Right lobe of liver (tissue), 6 donors: Measurements from ENCODE around the gene SP140. TPM values are rescaled to one million over a fixed set of nuclear protein-coding genes. Genes with fewer than 3 reads are reported as not detected.
A peak's percentile ranks its signal among the peaks of the same experiment; 100 is the strongest.

Experiments
- ATAC-seq, 4 donors: fragments of 200-7000 bp; cut with Tn5 transposase; one replicate each; pipeline ENCODE4 v1.9.1; 2020; ENCODE audit warnings: mild to moderate bottlenecking in 4 of 4, moderate library complexity in 4 of 4
- DNase-seq, 3 donors: peaks; one replicate each; pipeline ENCODE4 v3.0.0-alpha.2; 2020
- H3K27ac ChIP-seq, 3 donors: fragments of 200-600 bp; one replicate each; pipeline ENCODE4 v1.8.0; 2022
- H3K27me3 ChIP-seq, 2 donors: fragments of 200-600 bp; one replicate each; pipeline ENCODE4 v1.8.0; 2022
- H3K36me3 ChIP-seq, 4 donors: fragments of 200-600 bp; sonication (generic) in 1 of 4; one replicate each; pipeline versions ENCODE4 v1.5.1 to v1.8.0; 2017 to 2022; ENCODE audit warnings: control low read depth in 1 of 4
- H3K4me1 ChIP-seq, 4 donors: fragments of 200-600 bp; sonication (generic) in 1 of 4; one replicate each; pipeline versions ENCODE4 v1.5.1 to v1.8.0; 2017 to 2022; ENCODE audit warnings: control low read depth in 1 of 4
- H3K4me3 ChIP-seq, 3 donors: fragments of 200-600 bp; one replicate each; pipeline ENCODE4 v1.8.0; 2022
- H3K9me3 ChIP-seq, 4 donors: fragments of 200-600 bp; sonication (generic) in 1 of 4; one replicate each; pipeline versions ENCODE4 v1.5.1 to v1.8.0; 2017 to 2022; ENCODE audit warnings: control low read depth in 1 of 4
- CTCF ChIP-seq, 4 donors: fragments of 200-600 bp in 3 of 4; fragments of 450-650 bp in 1 of 4; IDR thresholded peaks; one replicate each; pipeline versions ENCODE4 v1.5.1 to v1.8.0; 2016 to 2022; ENCODE audit warnings: antibody characterized with exemption in 4 of 4, mild to moderate bottlenecking in 2 of 4
- POLR2A ChIP-seq: fragments of 450-650 bp; IDR thresholded peaks from one replicate; pipeline ENCODE4 v1.6.1; 2017; ENCODE audit warnings: antibody characterized with exemption, mild to moderate bottlenecking
- WGBS: methylation state at CpG from one replicate; pipeline ENCODE4 v1.1.6; 2018; ENCODE audit warnings: low coverage, low lambda C conversion rate; ENCODE audit not compliant: insufficient coverage; ENCODE audit errors: missing lambda C conversion rate; 5-methylcytosine and 5-hydroxymethylcytosine counted together
- intact Hi-C, 2 donors: fragments of 100-400 bp; cut with DNase I; formaldehyde crosslinking; loops; one replicate each; pipeline versions ENCODE4 v1.11.2 to v1.14.1; 2022
- total RNA-seq, 6 experiments: library from RNA; depleted of rRNA in 2 of 6; stranded (reverse); fragments of >200 nt in 2 of 6; fragmentation: NEBNext Ultra II Directional in 3 of 6; extraction: Animal tissue kit (Norgen Biotek cat#: 25700) in 3 of 6; gene quantifications; one replicate each; pipeline versions ENCODE4 v1.1.0 to v1.2.4, GENCODE V29; 2016 to 2023
- donor health status: DM: no; HTN: yes; CAD: no.
- donor health status: DM: no; HTN: no; CAD: no.
- donor health status: DM: no; HTN: no; CAD: no.
- donor health status: DM: no; HTN: yes; CAD: no.
- donor health status: DM: no; HTN: yes; CAD: no.

Gene SP140
- total RNA-seq, 6 experiments from 2014 or later, result 0.43 to 1.2 (median 0.82) TPM; not detected in 1

- ATAC-seq, result peak; percentile 75 to 96 (median 93)
- H3K27ac ChIP-seq, result peak overlapping the region in 1 of 3 donors; percentile 22
- WGBS, result 35% methylated on average over 2 of the region's 2 CpGs
- DNase-seq, result no peak
- no peak overlapping the region for H3K4me3 ChIP-seq
- TF ChIP-seq CTCF (IDR thresholded peaks at IDR 0.05) (no peak), POLR2A (no peak)
- H3K9me3 ChIP-seq, result no peaks in the 10 kb centered on the region
- H3K4me1 ChIP-seq, result peaks cover 0 to 8% (median 2%) of the 10 kb centered on the region in 4 donors
- H3K27me3 ChIP-seq, result no peaks in the 10 kb centered on the region
- H3K36me3 ChIP-seq, result peaks cover 0 to 3% (median 0%) of the 10 kb centered on the region in 4 donors
- intact Hi-C loops, result no loop called here
Measured at GRCh38 chr2:230356084-230356483, 130.5 kb downstream of the SP140 start.

GRCh38 chr2:230358305-230358704 lies 132.8 kb downstream of the SP140 start:
- no peak for DNase-seq
- H3K4me3 ChIP-seq, result no peak overlapping the region
- H3K4me1 ChIP-seq, result peaks cover 0 to 8% (median 2%) of the 10 kb centered on the region in 4 donors
- no peak overlapping the region for H3K27ac ChIP-seq
- TF ChIP-seq POLR2A, result no peak
- TF ChIP-seq CTCF (IDR thresholded peaks at IDR 0.05), result no peak
- WGBS, result 100% methylated on average over 1 of the region's 1 CpG
- H3K9me3 ChIP-seq, result no peaks in the 10 kb centered on the region
- intact Hi-C loops, result no loop called here
- no peak for ATAC-seq
- H3K27me3 ChIP-seq, result no peaks in the 10 kb centered on the region
- peaks cover 0 to 3% (median 0%) of the 10 kb centered on the region in 4 donors for H3K36me3 ChIP-seq

GRCh38 chr2:230360028-230360427 lies 134.5 kb downstream of the SP140 start:
- H3K4me1 ChIP-seq, result peaks cover 0 to 8% (median 2%) of the 10 kb centered on the region in 4 donors
- 56% methylated on average over 1 of the region's 1 CpG for WGBS
- TF ChIP-seq POLR2A, result no peak
- no peak for TF ChIP-seq CTCF (IDR thresholded peaks at IDR 0.05)

GRCh38 chr2:230362030-230362691 lies 136.6 kb downstream of the SP140 start:
- Histone ChIP-seq H3K4me3 (no peak overlapping the region), H3K27me3 (no peaks in the 10 kb centered on the region), H3K4me1 (no peaks in the 10 kb centered on the region), H3K36me3 (peaks cover 0 to 3% (median 0%) of the 10 kb centered on the region in 4 donors), H3K27ac (no peak overlapping the region), H3K9me3 (no peaks in the 10 kb centered on the region)
- DNase-seq (no peak), ATAC-seq (no peak)
- TF ChIP-seq CTCF (IDR thresholded peaks at IDR 0.05), result no peak
- TF ChIP-seq POLR2A, result no peak
- 44% methylated on average over 1 of the region's 1 CpG for WGBS
- intact Hi-C loops, result no loop called here

More at GRCh38 chr2:230360028-230360427, 134.5 kb downstream of the SP140 start:
- peaks cover 0 to 3% (median 0%) of the 10 kb centered on the region in 4 donors for H3K36me3 ChIP-seq
- no peak overlapping the region for H3K4me3 ChIP-seq
- ATAC-seq (no peak), DNase-seq (no peak)
- no peaks in the 10 kb centered on the region for H3K27me3 ChIP-seq
- no peaks in the 10 kb centered on the region for H3K9me3 ChIP-seq
- H3K27ac ChIP-seq, result no peak overlapping the region
- intact Hi-C loops, result no loop called here

Other genes starting within 250 kb of the SP140 start
- gene SLC16A14, start 156.8 kb upstream of the SP140 start, total RNA-seq, result 1 to 10 TPM in 1 of 6 experiments, under 1 TPM in 5; 0.14 to 2.1 (median 0.60) TPM
- 10 to 100 TPM in 4 of 6 experiments, 1 to 10 TPM in 2; 5.0 to 13.1 (median 11.2) TPM for gene SP110, start 5.8 kb upstream of the SP140 start, total RNA-seq
- gene SP140L, start 101.5 kb downstream of the SP140 start, total RNA-seq, result 10 to 100 TPM in 5 of 6 experiments, 1 to 10 TPM in 1; 6.6 to 17.9 (median 11.3) TPM
- 10 to 100 TPM; 24.2 to 55.5 (median 46.8) TPM for gene SP100, start 190.5 kb downstream of the SP140 start, total RNA-seq